ENCODE results near the gene CRBN. TPM values are rescaled to one million over a fixed set of nuclear protein-coding genes. Genes with fewer than 3 reads are reported as not detected.

Gene CRBN
- total and polyA plus RNA-seq, 2 experiments from 2014 or later: 44.5 to 47.3 TPM

- H3K9me3 ChIP-seq (ENCODE audit: low read depth): no peaks in the 10 kb centered on the region
- H3K27ac ChIP-seq: no peak overlapping the region
- no peak overlapping the region for H3K4me3 ChIP-seq
- peaks cover 2% of the 10 kb centered on the region for H3K27me3 ChIP-seq
- no peaks in the 10 kb centered on the region for H3K4me1 ChIP-seq (ENCODE audit: low read depth)
- TF ChIP-seq CTCF (IDR thresholded peaks at IDR 0.05; ENCODE audit: low read depth, low read length): no peak
- DNase-seq (ENCODE audit: low read depth in 1 of 2, low spot score in 1 of 2): peak in 1 of 2 donors; percentile 48
- H3K36me3 ChIP-seq: no peaks in the 10 kb centered on the region
These were observed 9.7 kb upstream of the CRBN start for GRCh38 chr3:3189102-3189727.

GRCh38 chr3:3184876-3185275 is 5.4 kb upstream of the CRBN start:
- TF ChIP-seq CTCF (IDR thresholded peaks at IDR 0.05; ENCODE audit: low read depth, low read length): no peak
- no peak for DNase-seq (ENCODE audit: low read depth in 1 of 2, low spot score in 1 of 2)
- no peaks in the 10 kb centered on the region for H3K4me1 ChIP-seq (ENCODE audit: low read depth)
- H3K27ac ChIP-seq: no peak overlapping the region
- H3K27me3 ChIP-seq: peaks cover 9% of the 10 kb centered on the region
- no peaks in the 10 kb centered on the region for H3K36me3 ChIP-seq
- H3K9me3 ChIP-seq (ENCODE audit: low read depth): no peaks in the 10 kb centered on the region
- no peak overlapping the region for H3K4me3 ChIP-seq

GRCh38 chr3:3180456-3180855 is 965 bp upstream of the CRBN start:
- no peaks in the 10 kb centered on the region for H3K36me3 ChIP-seq
- H3K27me3 ChIP-seq: peaks cover 9% of the 10 kb centered on the region
- no peak overlapping the region for H3K4me3 ChIP-seq
- H3K27ac ChIP-seq: no peak overlapping the region
- H3K9me3 ChIP-seq (ENCODE audit: low read depth): no peaks in the 10 kb centered on the region
- no peak for DNase-seq (ENCODE audit: low read depth in 1 of 2, low spot score in 1 of 2)
- TF ChIP-seq CTCF (IDR thresholded peaks at IDR 0.05; ENCODE audit: low read depth, low read length): no peak
- peaks cover 7% of the 10 kb centered on the region for H3K4me1 ChIP-seq (ENCODE audit: low read depth)

- no peaks in the 10 kb centered on the region for H3K9me3 ChIP-seq (ENCODE audit: low read depth)
- no peak for TF ChIP-seq CTCF (IDR thresholded peaks at IDR 0.05; ENCODE audit: low read depth, low read length)
- peaks cover 7% of the 10 kb centered on the region for H3K4me1 ChIP-seq (ENCODE audit: low read depth)
- no peak overlapping the region for H3K27ac ChIP-seq
- peaks cover 4% of the 10 kb centered on the region for H3K27me3 ChIP-seq
- DNase-seq (ENCODE audit: low read depth in 1 of 2, low spot score in 1 of 2): no peak
- peak overlapping the region; percentile 97 for H3K4me3 ChIP-seq
- peaks cover 6% of the 10 kb centered on the region for H3K36me3 ChIP-seq
These were observed 778 bp downstream of the CRBN start for GRCh38 chr3:3178498-3179328.

GRCh38 chr3:3177861-3178497 is 1.5 kb downstream of the CRBN start:
- DNase-seq (ENCODE audit: low read depth in 1 of 2, low spot score in 1 of 2): peak in 1 of 2 donors; percentile 21
- Histone ChIP-seq H3K4me3 (no peak overlapping the region), H3K9me3 (ENCODE audit: low read depth) (no peaks in the 10 kb centered on the region), H3K4me1 (ENCODE audit: low read depth) (peaks cover 7% of the 10 kb centered on the region), H3K36me3 (peaks cover 14% of the 10 kb centered on the region), H3K27ac (no peak overlapping the region), H3K27me3 (no peaks in the 10 kb centered on the region)
- TF ChIP-seq CTCF (IDR thresholded peaks at IDR 0.05; ENCODE audit: low read depth, low read length): no peak
